Karpas-422 (cell line): ENCODE results near the gene DHRS1. TPM values are rescaled to one million over a fixed set of nuclear protein-coding genes. Genes with fewer than 3 reads are reported as not detected.

Source experiments
- DNase-seq: peaks from one replicate; pipeline ENCODE4 v3.0.0-alpha.2; 2015
- H2AFZ ChIP-seq: fragments of 200-600 bp; sonication (generic); 2 replicates; pipeline ENCODE4 v1.6.1; 2014; ENCODE audit warnings: antibody characterized with exemption, low read length, mixed read lengths
- H3K27ac ChIP-seq: fragments of 200-600 bp; sonication (generic); 2 replicates; pipeline ENCODE4 v1.5.1; 2014; ENCODE audit warnings: mild to moderate bottlenecking, low read length, moderate library complexity
- H3K27me3 ChIP-seq: fragments of 200-600 bp; sonication (generic); 2 replicates; pipeline ENCODE4 v1.6.1; 2014; ENCODE audit warnings: low read length, mixed read lengths
- H3K36me3 ChIP-seq: fragments of 200-600 bp; sonication (generic); 2 replicates; pipeline ENCODE4 v1.6.1; 2014; ENCODE audit warnings: low read length, mixed read lengths; ENCODE audit not compliant: insufficient read depth
- H3K4me1 ChIP-seq: fragments of 200-600 bp; sonication (generic); 2 replicates; pipeline ENCODE4 v1.6.1; 2014; ENCODE audit warnings: mild to moderate bottlenecking, low read length, mixed read lengths
- H3K4me2 ChIP-seq: fragments of 200-600 bp; sonication (generic); 2 replicates; pipeline ENCODE4 v1.6.1; 2014; ENCODE audit warnings: low read length, low read depth, mild to moderate bottlenecking; ENCODE audit not compliant: poor library complexity, severe bottlenecking
- H3K4me3 ChIP-seq: fragments of 200-600 bp; sonication (generic); 2 replicates; pipeline ENCODE4 v1.5.1; 2014; ENCODE audit warnings: mild to moderate bottlenecking, antibody characterized with exemption, low read length, mixed read lengths
- H3K79me2 ChIP-seq: fragments of 200-600 bp; sonication (generic); 2 replicates; pipeline ENCODE4 v1.6.1; 2014; ENCODE audit warnings: mild to moderate bottlenecking, low read length, mixed read lengths
- H3K9ac ChIP-seq: fragments of 200-600 bp; sonication (generic); 2 replicates; pipeline ENCODE4 v1.6.0; 2014; ENCODE audit warnings: low read length
- H3K9me2 ChIP-seq: fragments of 200-600 bp; sonication (generic), shearing (Covaris generic); replicated peaks from 2 replicates; pipeline ENCODE4 v1.6.0; 2014; ENCODE audit warnings: mild to moderate bottlenecking, low read length, moderate library complexity; ENCODE audit not compliant: insufficient read depth
- H3K9me3 ChIP-seq: fragments of 300-700, 200-600 bp; sonication (generic); 2 replicates; pipeline ENCODE4 v1.6.1; 2014; ENCODE audit warnings: low read length, mixed read lengths
- H4K20me1 ChIP-seq: fragments of 200-600 bp; sonication (generic); 2 replicates; pipeline ENCODE4 v1.6.1; 2014; ENCODE audit warnings: mild to moderate bottlenecking, antibody characterized with exemption, low read length, low read depth; ENCODE audit not compliant: insufficient read depth
- total RNA-seq: library from RNA; depleted of rRNA; stranded (reverse); fragments of >200 nt; shearing (Covaris generic); gene quantifications from 2 replicates; pipeline ENCODE4 v1.2.3, GENCODE V29; 2014; ENCODE audit warnings: low replicate concordance

Gene DHRS1
- total RNA-seq, 1 experiment from 2014 or later: 35.9 TPM

DNA sequence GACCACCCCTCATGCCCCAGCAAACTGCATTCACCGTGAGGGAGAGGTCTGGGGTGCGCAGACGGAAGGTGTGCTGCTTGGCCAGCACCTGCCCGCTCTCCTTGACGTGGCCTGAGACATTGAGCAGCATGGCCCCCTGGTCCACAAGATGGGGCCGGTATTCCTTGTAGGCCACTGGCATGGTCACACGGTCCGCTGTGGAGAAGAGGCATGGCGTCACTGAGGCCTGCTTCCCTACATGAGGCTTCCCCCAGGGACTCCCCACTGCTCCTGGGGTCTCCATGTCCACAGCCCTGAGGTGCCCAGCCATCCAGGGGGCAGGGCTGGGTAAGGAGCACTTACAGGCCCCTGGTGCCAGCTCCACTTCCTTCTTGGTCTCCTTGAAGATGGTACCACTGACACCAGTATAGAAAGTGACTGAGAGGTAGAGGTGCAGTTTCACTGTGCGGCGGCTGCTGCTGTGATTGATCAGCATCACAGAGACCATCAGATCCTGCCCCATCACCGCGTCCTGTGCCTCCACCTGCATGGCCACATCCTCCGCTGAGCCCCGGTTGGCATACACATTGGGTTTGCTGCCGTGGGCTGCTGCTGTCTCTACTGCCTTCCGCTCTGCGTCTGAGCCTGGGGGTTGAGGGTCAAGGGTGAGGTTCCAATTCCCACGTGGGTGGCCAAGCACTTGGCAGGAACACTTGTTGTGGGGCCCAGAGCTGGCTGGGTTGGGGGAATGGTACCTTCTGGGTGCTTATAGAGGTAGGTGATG is 44.8 kb downstream of the DHRS1 start:
- H3K4me3 ChIP-seq: no peak overlapping the region
- no peaks in the 10 kb centered on the region for H3K9me2 ChIP-seq
- H2AFZ ChIP-seq: no peak overlapping the region
- H3K4me1 ChIP-seq: no peaks in the 10 kb centered on the region
- H3K9ac ChIP-seq: no peak overlapping the region
- no peak overlapping the region for H3K4me2 ChIP-seq
- H3K27me3 ChIP-seq: no peaks in the 10 kb centered on the region
- H3K27ac ChIP-seq: no peak overlapping the region
- no peak for DNase-seq
- H3K36me3 ChIP-seq: peaks cover 4% of the 10 kb centered on the region; the same call in 1 of the 2 replicates
- no peaks in the 10 kb centered on the region for H3K9me3 ChIP-seq
- no peaks in the 10 kb centered on the region for H3K79me2 ChIP-seq
- H4K20me1 ChIP-seq: no peaks in the 10 kb centered on the region

DNA sequence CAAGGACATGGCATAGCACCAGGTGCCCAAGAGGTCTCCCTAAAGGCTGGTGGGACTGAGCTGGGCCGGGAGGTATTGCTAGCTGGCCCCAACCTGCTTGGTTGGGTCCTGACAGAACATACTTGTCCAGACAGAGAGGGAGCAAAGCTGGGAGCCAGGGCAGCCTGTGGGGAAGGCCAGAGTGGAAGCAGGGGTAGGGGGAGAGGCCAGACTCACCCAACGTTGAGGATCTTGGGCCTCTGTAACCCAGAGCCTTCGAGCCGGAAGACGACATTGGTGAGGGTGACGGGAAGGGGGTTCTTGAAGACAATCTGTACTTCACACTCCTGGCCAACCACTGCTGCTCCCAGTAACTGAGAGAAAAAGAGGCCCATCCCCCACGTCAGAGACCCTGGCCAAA is 45.6 kb downstream of the DHRS1 start:
- H3K36me3 ChIP-seq: peaks cover 4% of the 10 kb centered on the region; the same call in 1 of the 2 replicates
- no peak overlapping the region for H3K27ac ChIP-seq
- H3K9ac ChIP-seq: no peak overlapping the region
- H3K4me1 ChIP-seq: no peaks in the 10 kb centered on the region
- H3K27me3 ChIP-seq: no peaks in the 10 kb centered on the region
- no peak for DNase-seq
- no peaks in the 10 kb centered on the region for H3K9me3 ChIP-seq
- no peak overlapping the region for H3K4me3 ChIP-seq
- H3K9me2 ChIP-seq: no peaks in the 10 kb centered on the region
- no peaks in the 10 kb centered on the region for H3K79me2 ChIP-seq
- no peak overlapping the region for H3K4me2 ChIP-seq
- H2AFZ ChIP-seq: no peak overlapping the region
- no peaks in the 10 kb centered on the region for H4K20me1 ChIP-seq

DNA sequence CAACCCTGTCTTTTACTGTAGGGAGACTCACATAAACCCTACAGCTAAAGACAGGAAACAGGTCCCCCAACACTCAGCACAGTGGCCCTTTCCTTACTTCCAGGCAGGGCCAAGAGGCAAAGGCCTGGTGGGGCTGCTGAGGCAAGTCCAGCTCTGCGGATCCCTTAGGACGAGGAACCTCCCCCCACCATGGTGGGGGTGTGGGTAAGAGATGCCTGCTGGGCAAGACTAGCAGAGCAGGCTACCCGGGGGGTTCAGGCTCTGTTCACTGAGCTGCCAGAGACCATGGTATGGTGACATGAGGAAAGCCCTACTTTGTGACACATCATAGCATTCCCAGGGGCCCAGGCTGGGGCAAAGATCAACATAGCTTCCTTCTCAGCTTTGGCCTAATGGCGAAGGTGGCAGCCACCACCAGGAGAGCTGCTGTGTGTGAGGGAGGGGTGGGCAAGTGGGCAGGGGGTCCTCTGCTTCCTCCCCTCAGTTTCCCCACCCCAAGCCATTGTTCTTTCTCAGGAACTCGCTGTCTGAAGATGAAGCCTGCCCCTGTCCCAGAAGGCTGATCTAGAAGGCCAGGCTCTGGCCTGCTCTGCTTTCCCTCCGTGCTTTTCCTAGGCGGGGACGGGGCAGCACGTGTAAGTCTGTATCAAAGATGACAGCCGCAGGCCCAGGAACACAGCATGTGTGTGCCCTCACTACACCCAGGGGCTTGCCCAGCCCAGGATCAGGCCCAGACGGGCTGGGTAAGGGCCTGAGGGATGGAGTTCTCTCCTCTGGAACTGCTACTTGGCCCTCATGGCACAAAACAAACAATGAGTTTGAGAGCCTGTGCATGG is 47.1 kb downstream of the DHRS1 start:
- peaks cover 4% of the 10 kb centered on the region; the same call in 1 of the 2 replicates for H3K36me3 ChIP-seq
- no peaks in the 10 kb centered on the region for H3K4me1 ChIP-seq
- H3K27me3 ChIP-seq: no peaks in the 10 kb centered on the region
- H3K4me3 ChIP-seq: no peak overlapping the region
- H3K9me3 ChIP-seq: no peaks in the 10 kb centered on the region
- H3K9me2 ChIP-seq: no peaks in the 10 kb centered on the region
- no peak overlapping the region for H2AFZ ChIP-seq
- H3K4me2 ChIP-seq: no peak overlapping the region
- no peak for DNase-seq
- H3K27ac ChIP-seq: no peak overlapping the region
- H3K9ac ChIP-seq: no peak overlapping the region
- H3K79me2 ChIP-seq: no peaks in the 10 kb centered on the region
- H4K20me1 ChIP-seq: no peaks in the 10 kb centered on the region

- Histone ChIP-seq H3K9me2 (no peaks in the 10 kb centered on the region), H3K36me3 (peaks cover 4% of the 10 kb centered on the region; the same call in 1 of the 2 replicates), H3K27me3 (no peaks in the 10 kb centered on the region), H2AFZ (no peak overlapping the region), H3K79me2 (no peaks in the 10 kb centered on the region), H3K4me2 (no peak overlapping the region), H3K9me3 (no peaks in the 10 kb centered on the region), H3K9ac (no peak overlapping the region), H3K4me3 (no peak overlapping the region), H3K27ac (no peak overlapping the region), H4K20me1 (no peaks in the 10 kb centered on the region), H3K4me1 (no peaks in the 10 kb centered on the region)
- DNase-seq: no peak
Observed at GRCh38 chr14:24251880-24252288, 47.7 kb downstream of the DHRS1 start.

DNA sequence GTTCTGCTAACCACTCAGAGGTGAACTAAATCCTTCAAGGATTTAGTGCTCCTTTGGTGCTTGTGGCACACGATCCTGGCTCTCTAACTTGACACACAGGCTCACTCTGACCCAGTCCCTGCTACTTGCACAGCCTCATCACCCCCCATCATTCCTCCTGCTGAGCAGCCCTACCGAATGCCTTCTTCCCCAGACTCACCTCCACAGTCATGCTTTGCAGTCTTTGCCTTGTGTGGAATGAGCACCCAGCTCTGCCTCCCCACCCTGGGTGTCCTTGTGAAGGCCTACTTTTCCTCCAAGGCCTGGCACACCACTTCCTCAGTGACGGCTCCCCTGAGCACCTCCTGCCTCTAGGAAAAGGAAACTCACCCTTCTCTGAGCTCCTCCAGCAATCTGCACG is 49.2 kb downstream of the DHRS1 start:
- no peak overlapping the region for H3K4me2 ChIP-seq
- no peak overlapping the region for H2AFZ ChIP-seq

GRCh38 chr14:24249230-24250021 is 50.2 kb downstream of the DHRS1 start:
- no peaks in the 10 kb centered on the region for H4K20me1 ChIP-seq
- no peaks in the 10 kb centered on the region for H3K27me3 ChIP-seq
- no peaks in the 10 kb centered on the region for H3K4me1 ChIP-seq
- H2AFZ ChIP-seq: no peak overlapping the region
- H3K4me2 ChIP-seq: no peak overlapping the region
- H3K27ac ChIP-seq: no peak overlapping the region
- H3K9me2 ChIP-seq: no peaks in the 10 kb centered on the region
- no peak overlapping the region for H3K4me3 ChIP-seq
- no peak for DNase-seq
- H3K79me2 ChIP-seq: no peaks in the 10 kb centered on the region
- no peaks in the 10 kb centered on the region for H3K9me3 ChIP-seq
- no peak overlapping the region for H3K9ac ChIP-seq
- peaks cover 2% of the 10 kb centered on the region; the same call in 1 of the 2 replicates for H3K36me3 ChIP-seq

More for the DNA sequence above, 49.2 kb downstream of the DHRS1 start:
- H3K9me2 ChIP-seq: no peaks in the 10 kb centered on the region
- H3K9ac ChIP-seq: no peak overlapping the region
- DNase-seq: no peak
- H3K27ac ChIP-seq: no peak overlapping the region
- peaks cover 4% of the 10 kb centered on the region; the same call in 1 of the 2 replicates for H3K36me3 ChIP-seq
- no peaks in the 10 kb centered on the region for H4K20me1 ChIP-seq
- H3K79me2 ChIP-seq: no peaks in the 10 kb centered on the region
- no peaks in the 10 kb centered on the region for H3K27me3 ChIP-seq
- no peak overlapping the region for H3K4me3 ChIP-seq
- H3K4me1 ChIP-seq: no peaks in the 10 kb centered on the region
- H3K9me3 ChIP-seq: no peaks in the 10 kb centered on the region

DNA sequence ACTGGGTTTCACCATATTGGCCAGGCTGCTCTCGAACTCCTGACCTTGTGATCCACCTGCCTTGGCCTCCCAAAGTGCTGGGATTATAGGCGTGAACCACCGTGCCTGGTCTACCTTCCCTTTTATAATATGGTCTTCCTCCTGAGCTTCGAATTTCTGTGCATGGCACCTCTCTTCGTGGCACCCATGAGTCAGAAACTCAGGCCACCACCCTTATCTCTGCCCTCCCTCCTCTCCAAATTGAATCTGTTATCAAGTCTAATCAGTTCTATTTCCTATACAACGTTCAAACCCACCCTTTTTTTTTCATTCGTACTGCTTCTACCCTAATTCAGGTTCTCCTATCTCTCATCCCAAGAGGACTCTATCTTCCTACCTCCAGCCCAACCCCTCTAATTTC is 52.2 kb downstream of the DHRS1 start:
- Histone ChIP-seq H3K9me2 (no peaks in the 10 kb centered on the region), H2AFZ (no peak overlapping the region), H3K27me3 (no peaks in the 10 kb centered on the region), H3K4me2 (no peak overlapping the region), H3K4me3 (no peak overlapping the region), H3K9me3 (no peaks in the 10 kb centered on the region), H3K9ac (no peak overlapping the region), H3K4me1 (peaks cover 13% of the 10 kb centered on the region), H3K36me3 (no peaks in the 10 kb centered on the region), H4K20me1 (no peaks in the 10 kb centered on the region), H3K79me2 (no peaks in the 10 kb centered on the region), H3K27ac (no peak overlapping the region)
- no peak for DNase-seq
